ENCODE data around the gene HSPBP1. TPM values are rescaled to one million over a fixed set of nuclear protein-coding genes. Genes with fewer than 3 reads are reported as not detected.

The HSPBP1 gene
- total RNA-seq, 4 donors from 2014 or later, result 17.9 to 46.7 (median 36.7) TPM

DNA sequence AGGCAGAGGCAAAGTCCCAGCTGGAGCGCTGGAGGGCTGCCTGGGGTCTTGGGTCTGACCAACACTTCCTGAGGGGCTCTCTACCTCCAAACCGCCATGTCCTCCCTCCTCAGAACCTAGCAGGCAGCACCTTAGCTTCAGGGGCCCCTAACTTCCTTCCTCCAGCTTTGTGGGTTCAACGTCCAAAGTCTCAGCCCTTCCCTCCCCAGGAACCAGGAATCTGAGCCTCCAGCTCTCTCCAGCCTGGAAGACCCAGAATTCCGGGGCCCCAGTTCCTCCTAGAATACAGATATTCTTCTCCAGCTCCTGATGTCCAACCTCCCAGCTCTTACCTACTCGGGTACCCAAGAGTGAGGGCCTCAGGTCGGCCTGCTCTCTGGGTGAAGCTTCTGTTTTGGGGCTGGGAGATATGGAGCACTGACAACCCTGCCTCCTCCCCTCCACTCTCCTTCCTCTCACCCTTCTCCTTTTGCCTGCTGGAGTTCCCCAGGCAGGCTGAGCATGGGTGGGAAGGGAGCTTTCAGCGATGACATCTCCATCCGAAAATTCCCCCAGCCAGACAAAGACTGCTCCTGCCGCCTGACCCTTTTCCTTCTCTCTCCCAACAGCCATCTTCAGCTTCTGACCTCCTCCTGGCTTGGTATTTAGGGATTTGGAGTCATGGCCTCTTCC is 41.7 kb upstream of the HSPBP1 start:
- H3K36me3 ChIP-seq, result no peaks in the 10 kb centered on the region
- no peaks in the 10 kb centered on the region for H3K4me1 ChIP-seq
- H3K4me3 ChIP-seq, result no peak overlapping the region
- 73% methylated on average over 9 of the region's 9 CpGs for WGBS
- H3K9me3 ChIP-seq, result no peaks in the 10 kb centered on the region
- no peak overlapping the region for H3K27ac ChIP-seq
- DNase-seq (ENCODE audit: low spot score in 2 of 2), result no peak
- TF ChIP-seq EP300 (IDR thresholded peaks at IDR 0.05) (no peak), POLR2A (IDR thresholded peaks at IDR 0.05) (no peak)
- peaks cover 16% of the 10 kb centered on the region for H3K27me3 ChIP-seq

DNA sequence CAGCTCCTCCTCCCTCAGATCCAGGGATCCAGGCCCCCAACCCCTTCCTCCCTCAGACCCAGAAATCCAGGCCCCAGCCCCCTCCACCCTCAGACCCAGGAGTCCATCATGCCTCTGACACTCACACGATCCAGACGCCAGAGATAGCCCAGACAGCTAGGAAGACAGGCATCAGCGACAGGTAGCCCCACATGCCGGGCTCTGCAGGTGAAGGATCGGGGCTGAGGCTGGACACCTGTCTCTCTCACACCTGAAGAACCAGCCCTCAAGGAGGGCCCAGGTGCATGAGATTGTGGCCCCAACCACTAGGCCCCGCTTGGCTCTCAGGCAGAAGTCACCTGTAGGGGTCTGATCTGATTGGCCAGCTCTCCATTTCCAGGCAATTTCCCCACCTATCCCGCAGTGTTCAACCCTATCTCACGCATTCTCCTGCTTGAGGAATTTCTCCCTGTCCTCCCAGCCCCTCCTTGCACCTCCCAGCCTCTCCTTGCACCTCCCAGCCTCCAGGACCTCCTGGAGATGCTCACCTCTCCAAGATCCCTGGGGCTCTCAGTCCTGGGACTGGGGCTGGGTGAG is 41.0 kb upstream of the HSPBP1 start:
- TF ChIP-seq POLR2A (IDR thresholded peaks at IDR 0.05) (no peak), POLR2AphosphoS5 (IDR thresholded peaks at IDR 0.05) (no peak), EP300 (IDR thresholded peaks at IDR 0.05) (no peak)
- TF ChIP-seq, protein P1, sequence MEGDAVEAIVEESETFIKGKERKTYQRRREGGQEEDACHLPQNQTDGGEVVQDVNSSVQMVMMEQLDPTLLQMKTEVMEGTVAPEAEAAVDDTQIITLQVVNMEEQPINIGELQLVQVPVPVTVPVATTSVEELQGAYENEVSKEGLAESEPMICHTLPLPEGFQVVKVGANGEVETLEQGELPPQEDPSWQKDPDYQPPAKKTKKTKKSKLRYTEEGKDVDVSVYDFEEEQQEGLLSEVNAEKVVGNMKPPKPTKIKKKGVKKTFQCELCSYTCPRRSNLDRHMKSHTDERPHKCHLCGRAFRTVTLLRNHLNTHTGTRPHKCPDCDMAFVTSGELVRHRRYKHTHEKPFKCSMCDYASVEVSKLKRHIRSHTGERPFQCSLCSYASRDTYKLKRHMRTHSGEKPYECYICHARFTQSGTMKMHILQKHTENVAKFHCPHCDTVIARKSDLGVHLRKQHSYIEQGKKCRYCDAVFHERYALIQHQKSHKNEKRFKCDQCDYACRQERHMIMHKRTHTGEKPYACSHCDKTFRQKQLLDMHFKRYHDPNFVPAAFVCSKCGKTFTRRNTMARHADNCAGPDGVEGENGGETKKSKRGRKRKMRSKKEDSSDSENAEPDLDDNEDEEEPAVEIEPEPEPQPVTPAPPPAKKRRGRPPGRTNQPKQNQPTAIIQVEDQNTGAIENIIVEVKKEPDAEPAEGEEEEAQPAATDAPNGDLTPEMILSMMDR (IDR thresholded peaks at IDR 0.05), result no peak
- no peak for DNase-seq (ENCODE audit: low spot score in 2 of 2)
- WGBS, result 84% methylated on average over 8 of the region's 8 CpGs
- H3K9me3 ChIP-seq, result no peaks in the 10 kb centered on the region
- H3K27me3 ChIP-seq, result peaks cover 16% of the 10 kb centered on the region
- H3K4me1 ChIP-seq, result no peaks in the 10 kb centered on the region
- H3K36me3 ChIP-seq, result no peaks in the 10 kb centered on the region
- H3K27ac ChIP-seq, result no peak overlapping the region
- no peak overlapping the region for H3K4me3 ChIP-seq

DNA sequence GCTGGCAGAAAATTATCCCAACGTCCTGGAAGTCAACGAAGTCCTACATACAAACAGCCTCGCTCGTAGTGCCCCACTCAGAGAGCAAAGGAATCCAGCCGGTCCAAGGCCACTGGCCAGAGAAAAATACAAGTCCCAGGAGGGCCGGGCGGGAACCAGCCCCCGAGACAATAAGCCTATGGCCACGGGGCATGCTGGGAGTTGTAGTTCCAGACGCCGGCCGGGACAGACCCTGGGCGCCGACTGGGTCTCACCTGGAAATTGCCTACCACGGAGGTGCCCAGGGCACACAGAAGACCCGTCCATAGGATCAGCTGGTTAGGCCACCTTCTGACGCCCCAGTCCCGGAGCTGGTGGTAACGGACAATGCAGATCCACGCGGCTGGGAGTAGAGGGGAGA is 39.9 kb upstream of the HSPBP1 start:
- H3K27ac ChIP-seq, result no peak overlapping the region

DNA sequence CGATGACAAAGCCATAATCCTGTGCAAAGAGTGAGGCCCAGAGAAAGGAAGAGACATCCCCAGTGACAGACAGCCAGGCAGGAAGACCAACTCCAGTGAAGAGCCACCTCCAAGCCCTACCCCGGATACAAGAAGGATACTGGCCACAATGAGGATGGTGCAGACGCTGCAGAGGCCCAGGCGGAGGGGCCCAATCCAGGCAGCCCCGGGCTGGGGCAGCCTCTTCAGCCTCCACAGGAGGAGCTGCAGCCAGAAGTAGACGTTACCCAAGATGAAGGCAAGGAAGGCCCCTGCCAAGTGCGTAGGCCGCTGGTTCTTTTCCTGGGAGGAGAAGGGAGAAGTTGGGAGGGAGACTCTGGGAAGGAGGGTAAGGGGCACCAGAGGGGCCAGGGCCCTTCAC is 36.7 kb upstream of the HSPBP1 start:
- H3K4me3 ChIP-seq, result no peak overlapping the region
- TF ChIP-seq, protein P1 (IDR thresholded peaks at IDR 0.05), result no peak
- WGBS, result 80% methylated on average over 8 of the region's 8 CpGs
- no peaks in the 10 kb centered on the region for H3K36me3 ChIP-seq
- peaks cover 16% of the 10 kb centered on the region for H3K27me3 ChIP-seq
- H3K9me3 ChIP-seq, result no peaks in the 10 kb centered on the region
- no peak for DNase-seq (ENCODE audit: low spot score in 2 of 2)
- no peak overlapping the region for H3K27ac ChIP-seq
- H3K4me1 ChIP-seq, result no peaks in the 10 kb centered on the region

More for the DNA sequence above, 39.9 kb upstream of the HSPBP1 start:
- TF ChIP-seq EP300 (IDR thresholded peaks at IDR 0.05) (no peak), POLR2AphosphoS5 (IDR thresholded peaks at IDR 0.05) (no peak), POLR2A (IDR thresholded peaks at IDR 0.05) (no peak)
- TF ChIP-seq, protein P1 (IDR thresholded peaks at IDR 0.05), result no peak
- WGBS, result 34% methylated on average over 18 of the region's 21 CpGs
- H3K27me3 ChIP-seq, result peaks cover 16% of the 10 kb centered on the region
- no peak overlapping the region for H3K4me3 ChIP-seq
- no peak for DNase-seq (ENCODE audit: low spot score in 2 of 2)
- no peaks in the 10 kb centered on the region for H3K36me3 ChIP-seq
- H3K4me1 ChIP-seq, result no peaks in the 10 kb centered on the region
- H3K9me3 ChIP-seq, result no peaks in the 10 kb centered on the region

DNA sequence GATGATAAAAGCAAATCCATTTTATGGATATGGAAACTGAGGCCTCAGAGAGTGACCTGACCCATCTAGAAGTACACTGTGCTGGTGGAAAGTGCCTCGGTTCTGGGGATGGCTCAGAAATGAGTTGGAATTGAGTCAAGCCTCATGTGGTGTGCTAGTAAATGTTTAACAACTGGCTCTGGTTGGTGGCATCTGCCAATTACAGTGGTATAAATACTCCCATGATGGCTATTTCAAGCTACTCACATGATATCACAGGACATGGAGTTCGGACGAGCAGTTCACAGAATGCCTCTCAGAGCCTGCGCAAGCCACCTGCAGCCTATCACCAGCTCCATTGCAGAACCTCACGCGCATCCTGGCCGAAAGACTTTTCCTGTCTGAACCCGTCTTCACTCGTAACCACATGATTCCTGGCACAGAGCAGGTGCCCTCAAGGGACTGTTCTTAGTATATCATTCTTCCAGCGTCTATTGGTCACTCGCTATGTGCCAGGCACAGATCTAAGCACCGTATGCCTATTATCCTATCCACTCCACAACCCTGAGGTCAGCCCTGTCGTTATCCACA is 36.1 kb upstream of the HSPBP1 start:
- DNase-seq (ENCODE audit: low spot score in 2 of 2), result no peak
- no peak for TF ChIP-seq EP300 (IDR thresholded peaks at IDR 0.05)
- TF ChIP-seq, protein P1 (IDR thresholded peaks at IDR 0.05), result no peak
- TF ChIP-seq POLR2A (IDR thresholded peaks at IDR 0.05), result no peak
- no peak for TF ChIP-seq POLR2AphosphoS5 (IDR thresholded peaks at IDR 0.05)
- no peak overlapping the region for H3K4me3 ChIP-seq
- 65% methylated on average over 13 of the region's 13 CpGs for WGBS
- H3K27ac ChIP-seq, result no peak overlapping the region
- H3K4me1 ChIP-seq, result no peaks in the 10 kb centered on the region
- no peaks in the 10 kb centered on the region for H3K9me3 ChIP-seq
- H3K27me3 ChIP-seq, result peaks cover 12% of the 10 kb centered on the region
- no peaks in the 10 kb centered on the region for H3K36me3 ChIP-seq
